HCT116 (cell line): ENCODE measurements around the gene TMEM184A. TPM values are rescaled to one million over a fixed set of nuclear protein-coding genes. Genes with fewer than 3 reads are reported as not detected.

Experiments used
- ATAC-seq: fragments of 200-7000 bp; cut with Tn5 transposase; 2 replicates; pipeline ENCODE4 v1.9.1; 2020; ENCODE audit warnings: mild to moderate bottlenecking, moderate library complexity
- BruUV-seq: library from RNA; stranded (reverse); fragments of 400-500 nt; replicated peaks from 2 replicates; lab custom pipeline; 2021; lab: Mats Ljungman, UMichigan
- CTCF ChIA-PET: fragments of 300-600 bp; sonication (Branson Sonifier 250); formaldehyde crosslinking; loops from one replicate; lab custom pipeline; 2021; ENCODE audit warnings: antibody characterized with exemption; lab: Charles Lee
- POLR2A ChIA-PET: fragments of 300-600, 350-600 bp; sonication (Branson Sonifier 250); formaldehyde crosslinking; loops from one replicate; lab custom pipeline; 2021; ENCODE audit warnings: antibody characterized with exemption; lab: Charles Lee
- RAD21 ChIA-PET, 2 experiments: fragments of 300-600 bp; sonication (Branson Sonifier 250); formaldehyde crosslinking; loops; one replicate each; lab custom pipeline; 2023; ENCODE audit warnings: low total read pairs in 2 of 2; ENCODE audit not compliant: uncharacterized antibody in 2 of 2, unreplicated experiment in 2 of 2, low non-redundant PET in 1 of 2; lab: Charles Lee
- DNase-seq: peaks from one replicate; pipeline ENCODE4 v3.0.0-alpha.2; 2010; ENCODE audit warnings: low read depth, low spot score
- H2AFZ ChIP-seq: fragments of 200-600 bp; shearing (Covaris generic), sonication (generic); 2 replicates; pipeline ENCODE4 v1.6.1; 2017; ENCODE audit warnings: low read depth, mixed run types, mixed read lengths, antibody characterized with exemption, low read length; ENCODE audit not compliant: poor library complexity, severe bottlenecking
- H3K27ac ChIP-seq: 2 replicates; pipeline ENCODE4 v1.5.1; 2012; ENCODE audit warnings: low read depth, low read length
- H3K27me3 ChIP-seq: fragments of 200-600 bp; sonication (generic); 2 replicates; pipeline ENCODE4 v1.6.1; 2016; ENCODE audit warnings: mixed run types, low read length, mixed read lengths; ENCODE audit not compliant: insufficient read depth
- H3K36me3 ChIP-seq, 2 experiments: fragments of 200-500 bp in 1 of 2; fragments of 200-600 bp in 1 of 2; sonication (Bioruptor generic) in 1 of 2; sonication (generic) in 1 of 2; 2 replicates each; pipeline versions ENCODE4 v1.5.1 to v1.6.1; 2014 to 2016; ENCODE audit warnings: low read length in 2 of 2, inconsistent platforms in 1 of 2, mixed read lengths in 1 of 2, mixed run types in 1 of 2; ENCODE audit not compliant: insufficient read depth in 2 of 2, control insufficient read depth in 1 of 2
- H3K4me1 ChIP-seq, 2 experiments: fragments of 200-600 bp in 1 of 2; sonication (generic) in 1 of 2; 2 replicates each; pipeline versions ENCODE4 v1.5.1 to v1.6.1; 2012 to 2017; ENCODE audit warnings: low read length in 2 of 2, inconsistent platforms in 1 of 2, mild to moderate bottlenecking in 1 of 2, mixed read lengths in 1 of 2, mixed run types in 1 of 2, moderate library complexity in 1 of 2; ENCODE audit not compliant: insufficient read depth in 2 of 2, control insufficient read depth in 1 of 2
- H3K4me2 ChIP-seq: fragments of 200-600 bp; sonication (generic); 2 replicates; pipeline ENCODE4 v1.6.1; 2017; ENCODE audit warnings: mixed run types, low read length, mixed read lengths
- H3K4me3 ChIP-seq, 2 experiments: fragments of 200-600 bp in 1 of 2; sonication (generic) in 1 of 2; replicated peaks in 1 of 2; 2 replicates each; pipeline ENCODE4 v1.5.1; 2011 to 2016; ENCODE audit warnings: low read length in 2 of 2, control low read depth in 1 of 2, low read depth in 1 of 2, mild to moderate bottlenecking in 1 of 2, mixed read lengths in 1 of 2, mixed run types in 1 of 2
- H3K79me2 ChIP-seq: fragments of 200-600 bp; sonication (generic); 2 replicates; pipeline ENCODE4 v1.6.1; 2017; ENCODE audit warnings: mild to moderate bottlenecking, mixed run types, low read length, moderate library complexity, mixed read lengths; ENCODE audit not compliant: insufficient read depth
- H3K9ac ChIP-seq: fragments of 200-600 bp; sonication (generic); 2 replicates; pipeline ENCODE4 v1.6.1; 2016; ENCODE audit warnings: low read length, mixed read lengths
- H3K9me2 ChIP-seq: fragments of 200-600 bp; sonication (generic), shearing (Covaris generic); 2 replicates; pipeline ENCODE4 v1.6.1; 2017; ENCODE audit warnings: mixed run types, mild to moderate bottlenecking, moderate library complexity; ENCODE audit not compliant: insufficient read depth
- H3K9me3 ChIP-seq, 2 experiments: fragments of 200-500 bp in 1 of 2; fragments of 200-600 bp in 1 of 2; sonication (Bioruptor generic) in 1 of 2; sonication (generic) in 1 of 2; 2 replicates each; pipeline ENCODE4 v1.6.1; 2014 to 2017; ENCODE audit warnings: low read length in 2 of 2, mixed read lengths in 2 of 2, inconsistent platforms in 1 of 2, low read depth in 1 of 2, mild to moderate bottlenecking in 1 of 2, mixed run types in 1 of 2, moderate library complexity in 1 of 2; ENCODE audit not compliant: control insufficient read depth in 1 of 2, insufficient read depth in 1 of 2
- H4K20me1 ChIP-seq: fragments of 200-600 bp; sonication (generic), shearing (Covaris generic); 2 replicates; pipeline ENCODE4 v1.6.1; 2017; ENCODE audit warnings: mixed run types, mild to moderate bottlenecking, moderate library complexity; ENCODE audit not compliant: insufficient read depth
- CBX3 ChIP-seq: IDR thresholded peaks from 2 replicates; pipeline ENCODE4 v1.6.1; 2012; ENCODE audit warnings: low read depth
- CEBPB ChIP-seq: IDR thresholded peaks from 2 replicates; pipeline ENCODE4 v1.6.1; 2012; ENCODE audit warnings: low read depth
- POLR2A ChIP-seq: IDR thresholded peaks from 2 replicates; pipeline ENCODE4 v1.7.0; 2011; ENCODE audit warnings: borderline replicate concordance; ENCODE audit not compliant: insufficient read depth, insufficient read length; ENCODE audit errors: extremely low read depth
- SIN3A ChIP-seq: IDR thresholded peaks from 2 replicates; pipeline ENCODE4 v1.6.1; 2012; ENCODE audit warnings: low read depth
- SP1 ChIP-seq: IDR thresholded peaks from 2 replicates; pipeline ENCODE4 v1.6.1; 2012; ENCODE audit warnings: low read depth
- SRF ChIP-seq: IDR thresholded peaks from 2 replicates; pipeline ENCODE4 v1.6.1; 2012; ENCODE audit warnings: low read depth
- ZFX ChIP-seq: fragments of 450-650 bp; IDR thresholded peaks from 2 replicates; pipeline ENCODE4 v1.6.1; 2017
- intact Hi-C: fragments of 100-400 bp; cut with micrococcal nuclease; formaldehyde crosslinking; loops from 2 replicates; pipeline ENCODE4 v1.10.0; 2022
- total RNA-seq: library from RNA; stranded (reverse); gene quantifications from one replicate; pipeline ENCODE4 v1.2.1, GENCODE V29; 2021; ENCODE audit not compliant: unreplicated experiment
- TF ChIP-seq, protein P1 (sequence below): IDR thresholded peaks from 2 replicates; pipeline ENCODE4 v1.6.1; 2011; ENCODE audit warnings: mild to moderate bottlenecking, low read length, moderate library complexity; ENCODE audit not compliant: insufficient replicate concordance; ENCODE audit errors: extremely low read depth
- TF ChIP-seq, protein P2 (sequence below), 3 experiments: fragments of 200-600 bp in 1 of 3; sonication (generic) in 1 of 3; IDR thresholded peaks in 2 of 3; conservative IDR thresholded peaks in 1 of 3; 2 replicates each; pipeline ENCODE4 v1.5.1; 2012 to 2017; ENCODE audit warnings: low read depth in 2 of 3, low read length in 2 of 3, antibody characterized with exemption in 1 of 3, borderline replicate concordance in 1 of 3, control low read depth in 1 of 3, mild to moderate bottlenecking in 1 of 3, mixed read lengths in 1 of 3, mixed run types in 1 of 3, moderate library complexity in 1 of 3; ENCODE audit not compliant: insufficient read depth in 1 of 3

Gene TMEM184A
- total RNA-seq, 1 experiment from 2014 or later = 34.8 TPM

DNA sequence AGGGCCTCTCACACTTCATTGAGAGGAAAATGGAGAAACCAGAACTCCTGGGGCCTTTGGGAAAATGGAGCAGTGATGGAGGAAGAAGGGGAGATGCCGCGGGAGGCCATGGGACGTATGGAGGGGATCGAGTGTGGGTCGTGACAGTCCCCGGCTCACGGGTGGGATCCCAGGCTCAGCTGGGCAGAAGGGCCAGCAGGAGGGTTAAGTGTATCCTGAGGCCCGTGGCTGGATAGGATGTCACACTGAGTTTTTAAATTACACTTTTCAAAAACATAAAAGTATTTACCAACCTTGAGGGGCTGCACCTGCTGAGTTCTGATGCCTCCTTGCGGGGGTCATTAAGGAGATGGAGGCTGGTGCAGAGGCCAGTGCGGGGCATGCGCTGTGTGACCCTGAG lies 41.8 kb upstream of the TMEM184A start:
- no peak overlapping the region for H3K4me3 ChIP-seq
- H3K9ac ChIP-seq = no peak overlapping the region
- ChIA-PET RAD21 (no interaction called here), CTCF (no interaction called here), POLR2A (no interaction called here)
- H2AFZ ChIP-seq = no peak overlapping the region
- H3K27ac ChIP-seq = no peak overlapping the region
- ATAC-seq = no peak
- no peaks in the 10 kb centered on the region for H3K4me1 ChIP-seq
- no peaks in the 10 kb centered on the region for H3K9me2 ChIP-seq
- no peaks in the 10 kb centered on the region for H3K79me2 ChIP-seq
- H3K9me3 ChIP-seq = no peaks in the 10 kb centered on the region
- intact Hi-C loops = no loop called here
- no peak overlapping the region for H3K4me2 ChIP-seq
- TF ChIP-seq, protein P1, sequence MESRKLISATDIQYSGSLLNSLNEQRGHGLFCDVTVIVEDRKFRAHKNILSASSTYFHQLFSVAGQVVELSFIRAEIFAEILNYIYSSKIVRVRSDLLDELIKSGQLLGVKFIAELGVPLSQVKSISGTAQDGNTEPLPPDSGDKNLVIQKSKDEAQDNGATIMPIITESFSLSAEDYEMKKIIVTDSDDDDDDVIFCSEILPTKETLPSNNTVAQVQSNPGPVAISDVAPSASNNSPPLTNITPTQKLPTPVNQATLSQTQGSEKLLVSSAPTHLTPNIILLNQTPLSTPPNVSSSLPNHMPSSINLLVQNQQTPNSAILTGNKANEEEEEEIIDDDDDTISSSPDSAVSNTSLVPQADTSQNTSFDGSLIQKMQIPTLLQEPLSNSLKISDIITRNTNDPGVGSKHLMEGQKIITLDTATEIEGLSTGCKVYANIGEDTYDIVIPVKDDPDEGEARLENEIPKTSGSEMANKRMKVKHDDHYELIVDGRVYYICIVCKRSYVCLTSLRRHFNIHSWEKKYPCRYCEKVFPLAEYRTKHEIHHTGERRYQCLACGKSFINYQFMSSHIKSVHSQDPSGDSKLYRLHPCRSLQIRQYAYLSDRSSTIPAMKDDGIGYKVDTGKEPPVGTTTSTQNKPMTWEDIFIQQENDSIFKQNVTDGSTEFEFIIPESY = no peak
- TF ChIP-seq CBX3 (no peak), SRF (no peak)
- no peaks in the 10 kb centered on the region for H3K36me3 ChIP-seq
- no TSS peak for BruUV-seq
- no peaks in the 10 kb centered on the region for H3K27me3 ChIP-seq
- no peaks in the 10 kb centered on the region for H4K20me1 ChIP-seq
- DNase-seq = no peak

DNA sequence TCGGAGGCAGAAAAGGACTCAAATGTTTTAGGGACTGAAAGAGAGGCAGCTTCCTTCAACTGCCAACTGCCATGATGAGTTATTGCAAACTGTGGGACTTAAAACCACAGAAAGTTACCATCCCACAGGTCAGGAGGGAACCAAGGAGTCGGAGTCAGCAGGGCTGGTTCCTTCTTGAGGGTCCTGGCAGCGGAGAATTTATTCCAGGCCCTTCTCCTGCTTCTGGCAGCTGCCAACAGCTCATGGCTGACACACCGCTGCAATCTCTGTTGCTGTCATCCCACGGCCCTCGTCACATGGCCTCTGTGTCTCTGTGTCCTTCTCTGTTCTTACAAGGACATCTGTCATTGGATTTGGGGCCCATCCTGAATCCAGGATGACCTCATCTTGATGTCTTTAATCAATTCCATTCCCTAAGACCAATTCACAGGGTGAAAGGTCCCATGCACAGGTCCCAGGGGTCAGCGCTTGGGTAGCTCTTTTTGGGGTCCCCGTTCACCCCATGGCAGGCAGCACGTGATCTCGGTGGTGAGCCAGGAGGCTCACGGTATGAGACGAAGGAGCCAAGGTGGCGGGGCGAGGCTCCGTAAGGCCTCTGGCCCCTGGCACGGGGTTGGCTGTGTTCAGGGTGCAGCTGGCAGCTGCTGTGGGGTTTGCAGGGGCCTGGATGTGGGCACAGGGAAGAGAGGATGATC lies 41.2 kb upstream of the TMEM184A start:
- Histone ChIP-seq H3K4me1 (no peaks in the 10 kb centered on the region), H3K9me3 (no peaks in the 10 kb centered on the region), H3K9ac (no peak overlapping the region), H3K27ac (no peak overlapping the region), H3K9me2 (no peaks in the 10 kb centered on the region), H3K79me2 (no peaks in the 10 kb centered on the region), H3K27me3 (no peaks in the 10 kb centered on the region), H2AFZ (no peak overlapping the region), H4K20me1 (no peaks in the 10 kb centered on the region), H3K4me2 (no peak overlapping the region), H3K4me3 (no peak overlapping the region), H3K36me3 (no peaks in the 10 kb centered on the region)
- POLR2A ChIA-PET = no interaction called here
- no TSS peak for BruUV-seq
- intact Hi-C loops = no loop called here
- TF ChIP-seq, protein P2, sequence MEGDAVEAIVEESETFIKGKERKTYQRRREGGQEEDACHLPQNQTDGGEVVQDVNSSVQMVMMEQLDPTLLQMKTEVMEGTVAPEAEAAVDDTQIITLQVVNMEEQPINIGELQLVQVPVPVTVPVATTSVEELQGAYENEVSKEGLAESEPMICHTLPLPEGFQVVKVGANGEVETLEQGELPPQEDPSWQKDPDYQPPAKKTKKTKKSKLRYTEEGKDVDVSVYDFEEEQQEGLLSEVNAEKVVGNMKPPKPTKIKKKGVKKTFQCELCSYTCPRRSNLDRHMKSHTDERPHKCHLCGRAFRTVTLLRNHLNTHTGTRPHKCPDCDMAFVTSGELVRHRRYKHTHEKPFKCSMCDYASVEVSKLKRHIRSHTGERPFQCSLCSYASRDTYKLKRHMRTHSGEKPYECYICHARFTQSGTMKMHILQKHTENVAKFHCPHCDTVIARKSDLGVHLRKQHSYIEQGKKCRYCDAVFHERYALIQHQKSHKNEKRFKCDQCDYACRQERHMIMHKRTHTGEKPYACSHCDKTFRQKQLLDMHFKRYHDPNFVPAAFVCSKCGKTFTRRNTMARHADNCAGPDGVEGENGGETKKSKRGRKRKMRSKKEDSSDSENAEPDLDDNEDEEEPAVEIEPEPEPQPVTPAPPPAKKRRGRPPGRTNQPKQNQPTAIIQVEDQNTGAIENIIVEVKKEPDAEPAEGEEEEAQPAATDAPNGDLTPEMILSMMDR (IDR thresholded peaks at IDR 0.05 in 2 of 3, conservative IDR thresholded peaks at IDR 0.05 in 1 of 3; ENCODE audit: borderline replicate concordance in 1 of 3, insufficient read depth in 1 of 3, low read depth in 2 of 3, low read length in 2 of 3) = no peak
- TF ChIP-seq CEBPB = no peak
- TF ChIP-seq, protein P1 = no peak
- TF ChIP-seq SIN3A = no peak
- TF ChIP-seq ZFX = no peak
- TF ChIP-seq SP1 = no peak
- TF ChIP-seq POLR2A = no peak
- RAD21 ChIA-PET = no interaction called here
- ATAC-seq = no peak
- no peak for DNase-seq
- CTCF ChIA-PET = no interaction called here
